Astrocyte (in vitro differentiated cells and primary cell): ENCODE results near the gene NWD2. TPM values are rescaled to one million over a fixed set of nuclear protein-coding genes. Genes with fewer than 3 reads are reported as not detected.

Experiments used
- DNase-seq: peaks from one replicate; pipeline ENCODE4 v3.0.0-alpha.2; 2010; ENCODE audit warnings: low read depth
- FAIRE-seq: peaks from 2 replicates; lab custom pipeline; 2011; peaks lifted over from hg19 to GRCh38; lab: Jason Lieb, UNC
- H2AFZ ChIP-seq: 2 replicates; pipeline ENCODE4 v1.6.0; 2012; ENCODE audit warnings: low read depth, low read length, inconsistent platforms
- H3K27ac ChIP-seq: 2 replicates; pipeline ENCODE4 v1.5.1; 2011; ENCODE audit warnings: low read depth, low read length, inconsistent platforms
- H3K27me3 ChIP-seq: 2 replicates; pipeline ENCODE4 v1.6.0; 2011; ENCODE audit warnings: low read length, inconsistent platforms; ENCODE audit not compliant: insufficient read depth
- H3K36me3 ChIP-seq: 2 replicates; pipeline ENCODE4 v1.5.1; 2011; ENCODE audit warnings: low read length, inconsistent platforms; ENCODE audit not compliant: insufficient read depth
- H3K4me1 ChIP-seq: 2 replicates; pipeline ENCODE4 v1.5.1; 2011; ENCODE audit warnings: low read length, inconsistent platforms; ENCODE audit not compliant: insufficient read depth
- H3K4me2 ChIP-seq: 2 replicates; pipeline ENCODE4 v1.6.0; 2012; ENCODE audit warnings: low read length, inconsistent platforms
- H3K4me3 ChIP-seq: 2 replicates; pipeline ENCODE4 v1.5.1; 2011; ENCODE audit warnings: low read depth, mild to moderate bottlenecking, low read length, inconsistent platforms; ENCODE audit not compliant: insufficient read depth
- H3K79me2 ChIP-seq: 2 replicates; pipeline ENCODE4 v1.6.0; 2012; ENCODE audit warnings: mild to moderate bottlenecking, low read length, inconsistent platforms; ENCODE audit not compliant: insufficient read depth
- H3K9ac ChIP-seq: 2 replicates; pipeline ENCODE4 v1.6.0; 2012; ENCODE audit warnings: mild to moderate bottlenecking, low read length, inconsistent platforms
- H3K9me3 ChIP-seq: 2 replicates; pipeline ENCODE4 v1.5.1; 2012; ENCODE audit warnings: low read depth, mild to moderate bottlenecking, low read length, inconsistent platforms; ENCODE audit not compliant: insufficient read depth
- H4K20me1 ChIP-seq: 2 replicates; pipeline ENCODE4 v1.6.0; 2012; ENCODE audit warnings: low read length, inconsistent platforms; ENCODE audit not compliant: insufficient read depth
- H3K27ac Mint-ChIP-seq: one replicate; pipeline ENCODE4 v1.8.0; 2021; ENCODE audit warnings: mild to moderate bottlenecking, mixed read lengths; ENCODE audit not compliant: unreplicated experiment
- H3K27me3 Mint-ChIP-seq: one replicate; pipeline ENCODE4 v1.8.0; 2021; ENCODE audit warnings: low read depth, mixed read lengths; ENCODE audit not compliant: unreplicated experiment
- H3K36me3 Mint-ChIP-seq: one replicate; pipeline ENCODE4 v1.8.0; 2021; ENCODE audit warnings: low read depth, mixed read lengths; ENCODE audit not compliant: unreplicated experiment
- H3K4me1 Mint-ChIP-seq: one replicate; pipeline ENCODE4 v1.8.0; 2021; ENCODE audit warnings: low read depth, mixed read lengths; ENCODE audit not compliant: unreplicated experiment
- H3K4me3 Mint-ChIP-seq: one replicate; pipeline ENCODE4 v1.8.0; 2021; ENCODE audit warnings: mild to moderate bottlenecking, moderate library complexity, mixed read lengths; ENCODE audit not compliant: unreplicated experiment
- H3K9me3 Mint-ChIP-seq: one replicate; pipeline ENCODE4 v1.8.0; 2021; ENCODE audit warnings: mild to moderate bottlenecking, mixed read lengths; ENCODE audit not compliant: unreplicated experiment
- EZH2 ChIP-seq: IDR thresholded peaks from 2 replicates; pipeline ENCODE4 v1.6.1; 2012; ENCODE audit warnings: mild to moderate bottlenecking, low read length, inconsistent platforms; ENCODE audit not compliant: insufficient read depth
- total RNA-seq: library from RNA; stranded (reverse); gene quantifications from 2 replicates; pipeline ENCODE4 v1.2.1, GENCODE V29; 2021
- TF ChIP-seq, protein P1 (sequence below): IDR thresholded peaks from 2 replicates; pipeline ENCODE4 v1.5.1; 2011; ENCODE audit warnings: low read depth, mild to moderate bottlenecking, inconsistent platforms, low read length, moderate library complexity; ENCODE audit not compliant: insufficient read depth

Gene NWD2
- total RNA-seq, 1 donor from 2014 or later: not detected

GRCh38 chr4:37476256-37476655 is 231.7 kb downstream of the NWD2 start:
- Mint-ChIP-seq H3K27ac (no peak overlapping the region), H3K9me3 (no peaks in the 10 kb centered on the region), H3K36me3 (no peaks in the 10 kb centered on the region), H3K4me3 (no peak overlapping the region), H3K27me3 (no peaks in the 10 kb centered on the region), H3K4me1 (no peaks in the 10 kb centered on the region)
- Histone ChIP-seq H3K27ac (no peak overlapping the region), H3K9ac (no peak overlapping the region), H3K27me3 (no peaks in the 10 kb centered on the region), H4K20me1 (no peaks in the 10 kb centered on the region), H2AFZ (no peak overlapping the region), H3K36me3 (no peaks in the 10 kb centered on the region), H3K4me3 (no peak overlapping the region), H3K9me3 (no peaks in the 10 kb centered on the region), H3K79me2 (no peaks in the 10 kb centered on the region), H3K4me2 (no peak overlapping the region), H3K4me1 (no peaks in the 10 kb centered on the region)
- TF ChIP-seq, protein P1, sequence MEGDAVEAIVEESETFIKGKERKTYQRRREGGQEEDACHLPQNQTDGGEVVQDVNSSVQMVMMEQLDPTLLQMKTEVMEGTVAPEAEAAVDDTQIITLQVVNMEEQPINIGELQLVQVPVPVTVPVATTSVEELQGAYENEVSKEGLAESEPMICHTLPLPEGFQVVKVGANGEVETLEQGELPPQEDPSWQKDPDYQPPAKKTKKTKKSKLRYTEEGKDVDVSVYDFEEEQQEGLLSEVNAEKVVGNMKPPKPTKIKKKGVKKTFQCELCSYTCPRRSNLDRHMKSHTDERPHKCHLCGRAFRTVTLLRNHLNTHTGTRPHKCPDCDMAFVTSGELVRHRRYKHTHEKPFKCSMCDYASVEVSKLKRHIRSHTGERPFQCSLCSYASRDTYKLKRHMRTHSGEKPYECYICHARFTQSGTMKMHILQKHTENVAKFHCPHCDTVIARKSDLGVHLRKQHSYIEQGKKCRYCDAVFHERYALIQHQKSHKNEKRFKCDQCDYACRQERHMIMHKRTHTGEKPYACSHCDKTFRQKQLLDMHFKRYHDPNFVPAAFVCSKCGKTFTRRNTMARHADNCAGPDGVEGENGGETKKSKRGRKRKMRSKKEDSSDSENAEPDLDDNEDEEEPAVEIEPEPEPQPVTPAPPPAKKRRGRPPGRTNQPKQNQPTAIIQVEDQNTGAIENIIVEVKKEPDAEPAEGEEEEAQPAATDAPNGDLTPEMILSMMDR: no peak
- no peak for TF ChIP-seq EZH2
- no peak for DNase-seq
- FAIRE-seq: no peak

GRCh38 chr4:37476691-37477090 is 232.1 kb downstream of the NWD2 start:
- FAIRE-seq: no peak
- no peaks in the 10 kb centered on the region for H3K36me3 Mint-ChIP-seq

DNA sequence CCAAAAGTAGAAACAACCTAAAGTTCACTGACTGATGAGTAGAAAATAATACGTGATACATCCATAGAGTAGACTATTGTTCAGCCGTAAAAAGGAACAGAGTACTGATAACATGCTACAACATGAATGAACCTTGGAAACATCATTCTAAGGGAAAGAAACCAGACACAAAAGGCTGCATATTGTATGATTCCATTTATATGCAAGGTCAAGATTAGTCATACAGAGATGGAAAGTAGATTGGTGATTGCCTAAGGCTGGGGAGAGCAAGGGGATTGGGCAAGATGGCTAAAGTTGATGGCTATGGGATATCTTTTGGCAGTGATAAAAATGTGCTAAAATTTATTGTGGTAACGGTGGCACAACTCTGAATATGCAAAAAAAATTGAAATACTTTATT is 232.6 kb downstream of the NWD2 start:
- no peak for DNase-seq
- Histone ChIP-seq H3K4me2 (no peak overlapping the region), H3K27me3 (no peaks in the 10 kb centered on the region), H3K4me1 (no peaks in the 10 kb centered on the region), H3K4me3 (no peak overlapping the region), H3K36me3 (no peaks in the 10 kb centered on the region), H4K20me1 (no peaks in the 10 kb centered on the region), H3K9ac (no peak overlapping the region), H3K27ac (no peak overlapping the region), H3K79me2 (no peaks in the 10 kb centered on the region), H3K9me3 (no peaks in the 10 kb centered on the region), H2AFZ (no peak overlapping the region)
- H3K36me3 Mint-ChIP-seq: no peaks in the 10 kb centered on the region
- H3K9me3 Mint-ChIP-seq: no peaks in the 10 kb centered on the region
- H3K27me3 Mint-ChIP-seq: no peaks in the 10 kb centered on the region
- H3K4me1 Mint-ChIP-seq: no peaks in the 10 kb centered on the region
- TF ChIP-seq, protein P1: no peak
- no peak for TF ChIP-seq EZH2
- no peak overlapping the region for H3K4me3 Mint-ChIP-seq
- FAIRE-seq: no peak
- H3K27ac Mint-ChIP-seq: no peak overlapping the region

More at GRCh38 chr4:37476691-37477090, 232.1 kb downstream of the NWD2 start:
- H3K4me3 Mint-ChIP-seq: no peak overlapping the region
- Histone ChIP-seq H3K27ac (no peak overlapping the region), H4K20me1 (no peaks in the 10 kb centered on the region), H3K79me2 (no peaks in the 10 kb centered on the region), H3K27me3 (no peaks in the 10 kb centered on the region), H3K9ac (no peak overlapping the region), H3K4me3 (no peak overlapping the region), H2AFZ (no peak overlapping the region), H3K9me3 (no peaks in the 10 kb centered on the region), H3K36me3 (no peaks in the 10 kb centered on the region), H3K4me2 (no peak overlapping the region), H3K4me1 (no peaks in the 10 kb centered on the region)
- H3K9me3 Mint-ChIP-seq: no peaks in the 10 kb centered on the region
- no peak for TF ChIP-seq EZH2
- TF ChIP-seq, protein P1: no peak
- no peaks in the 10 kb centered on the region for H3K4me1 Mint-ChIP-seq
- no peak for DNase-seq
- no peak overlapping the region for H3K27ac Mint-ChIP-seq
- no peaks in the 10 kb centered on the region for H3K27me3 Mint-ChIP-seq
